OCI-LY3 (cell line): ENCODE data around the gene LST1.

Experiments
- H2AFZ ChIP-seq: fragments of 200-600, 300-600 bp; shearing (Covaris generic); 2 replicates; pipeline ENCODE4 v1.6.0; 2014; ENCODE audit warnings: antibody characterized with exemption, low read depth, low read length
- H3K27ac ChIP-seq: fragments of 200-600, 300-600 bp; sonication (generic); 2 replicates; pipeline ENCODE4 v1.5.1; 2014; ENCODE audit warnings: mild to moderate bottlenecking, low read length, moderate library complexity, mixed read lengths
- H3K27me3 ChIP-seq: fragments of 200-600, 300-600 bp; sonication (generic); 2 replicates; pipeline ENCODE4 v1.6.1; 2014; ENCODE audit warnings: low read depth, low read length, mixed read lengths
- H3K36me3 ChIP-seq: fragments of 200-600, 300-600 bp; sonication (generic); replicated peaks from 2 replicates; pipeline ENCODE3; 2014; ENCODE audit warnings: low read depth, low read length, mixed read lengths
- H3K4me1 ChIP-seq: fragments of 300-600, 200-600 bp; sonication (generic); 2 replicates; pipeline ENCODE4 v1.6.1; 2014; ENCODE audit warnings: low read length, mixed read lengths
- H3K4me2 ChIP-seq: fragments of 200-600, 300-600 bp; sonication (generic); 2 replicates; pipeline ENCODE4 v1.6.1; 2014; ENCODE audit warnings: low read length, mixed read lengths
- H3K4me3 ChIP-seq: fragments of 300-600, 200-600 bp; sonication (generic); 2 replicates; pipeline ENCODE4 v1.5.1; 2014; ENCODE audit warnings: antibody characterized with exemption, mild to moderate bottlenecking, low read length, moderate library complexity
- H3K79me2 ChIP-seq: fragments of 300-600, 200-600 bp; shearing (Covaris generic); 2 replicates; pipeline ENCODE4 v1.6.1; 2014; ENCODE audit warnings: mild to moderate bottlenecking, low read length, mixed read lengths
- H3K9ac ChIP-seq: fragments of 300-600, 200-600 bp; shearing (Covaris generic); 2 replicates; pipeline ENCODE4 v1.6.0; 2014; ENCODE audit warnings: mild to moderate bottlenecking, low read length, moderate library complexity
- H3K9me3 ChIP-seq: fragments of 200-600, 300-600 bp; shearing (Covaris generic); 2 replicates; pipeline ENCODE4 v1.6.1; 2014; ENCODE audit warnings: low read length, mixed read lengths; ENCODE audit not compliant: insufficient read depth
- H4K20me1 ChIP-seq: fragments of 200-600, 300-600 bp; sonication (generic); 2 replicates; pipeline ENCODE4 v1.6.1; 2016; ENCODE audit warnings: low read length, mixed read lengths; ENCODE audit not compliant: insufficient read depth
- CTCF ChIP-seq: fragments of 200-600, 300-600 bp; sonication (generic); IDR thresholded peaks from 2 replicates; pipeline ENCODE4 v1.5.1; 2014; ENCODE audit warnings: antibody characterized with exemption, low read length, low read depth
- EZH2phosphoT487 ChIP-seq: fragments of 200-600 bp; shearing (Covaris generic); IDR thresholded peaks from 2 replicates; pipeline ENCODE4 v1.6.1; 2018; ENCODE audit warnings: antibody characterized with exemption, mixed run types, low read depth

Gene LST1

GRCh38 chr6:31578184-31579118, 7.6 kb upstream of the LST1 start:
- Histone ChIP-seq H3K9me3 (no peaks in the 10 kb centered on the region), H3K27ac (peak overlapping the region; percentile 100), H3K79me2 (peaks cover 96% of the 10 kb centered on the region), H3K36me3 (peaks cover 50% of the 10 kb centered on the region), H3K9ac (peak overlapping the region; percentile 92), H3K4me3 (peak overlapping the region; percentile 98), H3K4me2 (peak overlapping the region; percentile 100), H2AFZ (no peak overlapping the region), H3K27me3 (no peaks in the 10 kb centered on the region), H4K20me1 (peaks cover 26% of the 10 kb centered on the region), H3K4me1 (peaks cover 50% of the 10 kb centered on the region)
- TF ChIP-seq EZH2phosphoT487 (no peak), CTCF (no peak)

- no peak for TF ChIP-seq CTCF
- no peak for TF ChIP-seq EZH2phosphoT487
- peak overlapping the region; percentile 100 for H3K4me2 ChIP-seq
Measured at GRCh38 chr6:31579119-31579505, 7.0 kb upstream of the LST1 start.

GRCh38 chr6:31579546-31580437, 6.3 kb upstream of the LST1 start:
- TF ChIP-seq CTCF = no peak
- TF ChIP-seq EZH2phosphoT487 = no peak
- H2AFZ ChIP-seq = no peak overlapping the region
- peak overlapping the region; percentile 100 for H3K4me2 ChIP-seq
- peaks cover 46% of the 10 kb centered on the region for H3K36me3 ChIP-seq
- peak overlapping the region; percentile 98 for H3K4me3 ChIP-seq
- H3K9me3 ChIP-seq = no peaks in the 10 kb centered on the region
- peaks cover 88% of the 10 kb centered on the region for H3K79me2 ChIP-seq
- H3K27ac ChIP-seq = peak overlapping the region; percentile 100
- H3K4me1 ChIP-seq = peaks cover 43% of the 10 kb centered on the region
- H3K9ac ChIP-seq = peak overlapping the region; percentile 94
- no peaks in the 10 kb centered on the region for H3K27me3 ChIP-seq
- peaks cover 26% of the 10 kb centered on the region for H4K20me1 ChIP-seq

More at GRCh38 chr6:31579119-31579505, 7.0 kb upstream of the LST1 start:
- Histone ChIP-seq H2AFZ (no peak overlapping the region), H3K27me3 (no peaks in the 10 kb centered on the region), H3K79me2 (peaks cover 94% of the 10 kb centered on the region), H3K36me3 (peaks cover 46% of the 10 kb centered on the region), H3K9ac (peak overlapping the region; percentile 94; the same call in 1 of the 2 replicates), H3K4me1 (peaks cover 44% of the 10 kb centered on the region), H3K4me3 (peak overlapping the region; percentile 98), H3K9me3 (no peaks in the 10 kb centered on the region), H4K20me1 (peaks cover 26% of the 10 kb centered on the region), H3K27ac (peak overlapping the region; percentile 100)

- Histone ChIP-seq H3K9ac (peak overlapping the region; percentile 94), H3K9me3 (no peaks in the 10 kb centered on the region), H3K4me2 (peak overlapping the region; percentile 100), H3K36me3 (peaks cover 46% of the 10 kb centered on the region), H3K27me3 (no peaks in the 10 kb centered on the region), H3K4me3 (peak overlapping the region; percentile 98), H3K79me2 (peaks cover 82% of the 10 kb centered on the region), H3K27ac (peak overlapping the region; percentile 100), H2AFZ (no peak overlapping the region), H3K4me1 (peaks cover 46% of the 10 kb centered on the region), H4K20me1 (peaks cover 26% of the 10 kb centered on the region)
- TF ChIP-seq CTCF = no peak
- no peak for TF ChIP-seq EZH2phosphoT487
Measured at GRCh38 chr6:31580438-31580740, 5.7 kb upstream of the LST1 start.
